GM21526 (cell line): ENCODE results near the gene ZNF222.
A peak's percentile ranks its signal among the peaks of the same experiment; 100 is the strongest.

ENCODE experiments used
- ATAC-seq: cut with Tn5 transposase; IDR thresholded peaks from one replicate; pipeline ENCODE4 v1.9.1; 2021; ENCODE audit warnings: moderate library complexity; ENCODE audit not compliant: unreplicated experiment, low FRiP score

Gene ZNF222

GRCh38 chr19:44025217-44025936 lies at the start of gene ZNF222:
Gene ZNF222, plus strand, starts transcription at chr19:44025379. Its CDS starts 58 bp downstream, at chr19:44025437.
- ATAC-seq, result peak; percentile 96

DNA sequence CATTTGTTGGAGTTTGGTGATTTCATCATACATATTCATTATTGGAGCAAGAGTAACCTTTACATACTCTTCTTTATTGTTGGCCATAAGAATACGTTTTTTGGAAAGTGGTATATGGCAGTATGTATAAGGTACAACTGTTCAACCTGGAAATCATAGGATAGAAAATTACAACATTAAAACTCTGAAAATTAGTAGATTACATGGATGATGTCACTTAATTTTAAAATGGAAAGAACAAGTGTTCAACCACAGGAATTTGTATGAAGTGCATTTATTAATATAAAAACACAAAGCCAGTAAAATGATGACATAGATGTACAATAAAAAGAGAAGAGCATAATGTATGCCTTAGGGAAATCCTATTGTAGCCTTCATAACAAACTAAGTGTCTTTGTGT lies 48.4 kb upstream of the ZNF222 start:
- no peak for ATAC-seq

DNA sequence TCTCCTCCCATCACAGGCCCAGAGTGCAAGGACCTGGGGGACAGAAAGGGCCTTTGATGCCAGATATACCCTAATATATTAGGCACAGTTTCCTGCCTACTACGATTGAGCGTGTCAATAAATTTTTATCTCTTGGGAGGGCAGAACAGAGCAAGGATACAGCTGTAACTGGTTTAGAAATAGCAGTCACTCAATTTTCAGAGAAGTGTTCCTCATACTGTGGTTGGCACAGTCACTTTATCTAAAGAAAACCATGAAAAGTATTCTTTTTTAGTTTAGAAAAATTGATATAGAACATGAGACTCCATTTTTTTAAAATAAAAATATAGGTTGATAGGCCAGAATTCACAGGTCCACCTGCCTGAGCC lies 41.7 kb upstream of the ZNF222 start:
- ATAC-seq, result no peak

GRCh38 chr19:43983912-43984686 lies 41.1 kb upstream of the ZNF222 start, which contains the start of gene ZNF155:
Gene ZNF155, plus strand, starts transcription at chr19:43984188. Its CDS starts 4,356 bp downstream, at chr19:43988544.
- peak; percentile 78 for ATAC-seq

DNA sequence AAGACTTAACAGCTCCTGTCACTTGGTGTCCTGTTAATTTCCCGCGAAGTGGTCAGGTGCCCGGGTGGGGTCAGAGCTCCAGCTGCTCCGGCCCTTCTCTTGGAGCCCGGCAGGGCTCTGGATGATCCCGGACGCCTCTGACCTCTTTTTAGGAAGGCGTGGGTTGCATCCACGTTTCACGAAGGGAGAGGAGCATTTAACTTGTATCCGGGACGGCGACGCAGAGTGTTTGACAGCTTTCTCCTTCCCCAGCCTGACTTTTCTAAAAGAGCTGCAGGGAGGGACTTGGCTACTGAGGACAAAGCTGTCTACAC lies 40.5 kb upstream of the ZNF222 start:
- ATAC-seq, result peak; percentile 20

- ATAC-seq, result no peak
These were observed 27.4 kb upstream of the ZNF222 start for GRCh38 chr19:43997631-43998290.

DNA sequence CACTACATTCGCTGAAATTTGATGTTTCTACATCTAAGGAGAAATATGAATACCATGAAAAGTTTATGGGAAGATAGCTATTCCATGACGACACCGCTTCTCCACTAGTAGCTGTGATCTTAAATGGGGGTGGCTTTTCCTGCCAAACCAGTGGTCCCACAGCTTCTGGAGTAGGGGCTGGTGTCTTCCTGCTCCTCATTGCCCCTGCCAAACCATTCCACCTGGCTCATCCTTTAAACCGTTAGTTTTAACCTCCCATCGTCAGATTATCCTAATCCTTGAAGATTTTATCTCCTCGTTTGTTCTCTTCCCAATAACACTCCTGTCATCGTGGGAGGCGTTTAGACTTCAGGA lies 23.0 kb upstream of the ZNF222 start:
- ATAC-seq, result no peak

DNA sequence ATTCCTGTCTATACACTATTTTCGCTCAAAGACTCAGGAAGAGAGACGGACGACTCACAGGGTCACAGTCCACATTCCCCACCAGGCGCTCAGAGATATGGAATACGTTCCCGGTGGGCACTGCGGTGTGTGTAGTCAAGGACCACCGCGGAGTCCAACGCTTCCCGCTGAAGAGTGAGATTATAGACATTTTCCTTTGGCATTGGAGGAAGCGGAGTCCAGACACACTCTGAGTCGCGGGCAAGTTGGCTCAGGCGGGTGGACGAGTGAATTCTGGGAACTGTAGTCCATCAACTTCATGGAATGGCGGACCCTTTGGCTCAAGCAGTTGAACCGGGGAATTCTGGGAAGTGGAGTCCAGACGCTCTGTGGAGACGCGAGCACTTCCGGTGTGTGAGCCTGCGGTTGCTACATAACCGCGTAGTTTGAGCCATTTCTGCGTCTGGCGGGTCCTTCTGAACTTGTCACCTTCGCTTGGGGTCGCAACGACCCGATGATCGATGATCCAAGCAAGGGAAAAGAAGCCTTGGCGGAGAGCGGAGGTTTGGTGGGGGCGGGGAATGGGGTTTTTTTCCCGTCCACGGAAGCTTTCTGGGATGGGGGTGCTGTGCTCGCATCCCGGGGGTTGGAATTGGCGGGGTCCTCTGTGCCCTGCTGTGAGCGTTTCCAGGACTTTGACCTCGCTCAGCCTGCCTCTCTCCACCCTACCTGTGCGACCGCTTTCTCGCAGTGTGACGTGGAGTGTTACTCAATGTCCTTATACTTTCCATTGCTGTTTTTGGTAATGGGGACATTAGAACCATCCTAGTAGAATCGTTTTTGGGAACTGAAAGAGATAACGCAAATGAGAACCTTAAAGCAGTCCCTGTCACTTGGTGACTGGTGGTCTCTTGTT lies 22.4 kb upstream of the ZNF222 start, which contains the start of gene ZNF230:
ZNF230 (plus strand) TSS at position 392 of the 895 bp plus-strand sequence. CDS start 4,122 bp downstream, outside the sequence.
- ATAC-seq, result peak; percentile 87

- ATAC-seq, result peak; percentile 19
These were observed 21.6 kb upstream of the ZNF222 start for GRCh38 chr19:44003461-44004009.

DNA sequence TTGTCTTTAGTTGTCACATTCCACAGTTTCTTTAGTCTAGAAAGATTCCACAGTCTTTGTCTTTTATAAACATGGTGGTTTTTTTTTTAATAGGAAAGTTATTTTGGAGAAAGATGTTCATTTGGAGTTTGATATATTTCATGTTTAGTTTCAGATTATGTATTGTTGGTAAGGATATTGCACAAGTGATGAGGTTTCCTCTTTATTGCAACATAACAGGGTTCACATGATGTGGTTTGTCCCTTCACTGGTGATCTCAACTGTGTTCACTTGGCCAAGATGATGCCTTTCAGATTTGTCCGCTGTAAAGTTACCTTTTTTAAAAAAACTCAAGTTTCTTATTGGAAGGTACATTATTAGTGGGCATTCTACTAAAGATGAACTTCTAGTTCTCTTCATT lies 19.2 kb upstream of the ZNF222 start:
- ATAC-seq, result no peak

DNA sequence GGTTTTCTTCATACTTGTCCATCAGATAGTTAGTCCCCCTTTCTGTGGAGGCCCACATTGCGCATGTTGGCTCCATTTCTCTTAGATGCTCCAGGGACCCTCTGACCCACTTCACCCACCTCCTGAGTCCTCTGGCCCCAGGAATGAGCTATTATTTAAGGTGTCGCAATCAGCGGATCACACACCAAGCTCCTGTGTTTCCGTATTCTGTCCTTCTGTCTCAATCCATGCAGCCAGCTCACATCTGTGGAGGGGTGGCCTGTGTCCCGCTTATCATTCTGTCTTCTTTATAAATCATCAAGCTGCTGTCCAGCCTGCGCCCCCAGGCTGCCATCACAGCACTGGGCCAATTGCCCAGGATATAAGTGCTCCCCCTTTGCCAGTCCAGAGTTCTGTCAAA lies 17.7 kb upstream of the ZNF222 start:
- no peak for ATAC-seq

GRCh38 chr19:44010468-44010867 lies 14.7 kb upstream of the ZNF222 start:
- no peak for ATAC-seq

DNA sequence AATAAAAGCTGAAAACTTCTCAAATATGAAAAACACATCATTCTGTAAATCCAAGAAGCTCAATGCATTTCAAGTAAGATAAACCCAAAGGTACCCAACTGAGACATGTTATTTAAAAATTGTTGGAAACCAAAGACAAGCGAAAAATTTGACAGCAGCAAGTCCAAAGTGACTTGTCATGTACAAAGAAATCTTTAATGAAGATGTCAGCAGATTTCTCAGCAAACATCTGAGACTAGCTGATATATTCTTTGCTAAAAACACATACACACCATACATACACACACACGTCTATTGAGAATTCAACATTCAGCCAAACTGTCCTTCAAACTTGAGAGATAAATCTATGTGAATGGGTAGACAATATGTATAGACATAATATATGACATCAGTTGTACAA lies 5.7 kb upstream of the ZNF222 start:
- ATAC-seq, result no peak

- ATAC-seq, result no peak
These were observed 4.0 kb upstream of the ZNF222 start for GRCh38 chr19:44021221-44021620.

GRCh38 chr19:44024900-44025216 lies 321 bp upstream of the ZNF222 start:
- no peak for ATAC-seq

DNA sequence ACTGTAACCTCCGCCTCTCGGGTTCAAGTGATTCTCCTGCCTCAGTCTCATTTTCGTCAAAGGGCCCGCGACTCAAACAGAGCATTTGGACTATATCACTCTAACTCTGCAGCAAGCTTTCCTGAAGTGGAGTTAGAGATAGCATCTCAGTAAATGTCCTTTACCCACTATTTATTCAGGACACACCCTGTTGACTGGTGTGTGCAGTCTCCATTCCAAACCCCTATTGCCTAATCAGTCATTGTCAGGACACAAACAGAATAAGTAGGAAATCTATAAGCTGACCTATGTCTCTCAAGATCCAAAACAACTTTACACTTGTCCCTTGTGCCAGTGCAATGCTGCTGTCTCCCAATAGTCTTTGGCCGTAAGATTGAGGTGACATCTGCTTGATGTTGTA lies 1.4 kb downstream of the ZNF222 start:
- no peak for ATAC-seq

DNA sequence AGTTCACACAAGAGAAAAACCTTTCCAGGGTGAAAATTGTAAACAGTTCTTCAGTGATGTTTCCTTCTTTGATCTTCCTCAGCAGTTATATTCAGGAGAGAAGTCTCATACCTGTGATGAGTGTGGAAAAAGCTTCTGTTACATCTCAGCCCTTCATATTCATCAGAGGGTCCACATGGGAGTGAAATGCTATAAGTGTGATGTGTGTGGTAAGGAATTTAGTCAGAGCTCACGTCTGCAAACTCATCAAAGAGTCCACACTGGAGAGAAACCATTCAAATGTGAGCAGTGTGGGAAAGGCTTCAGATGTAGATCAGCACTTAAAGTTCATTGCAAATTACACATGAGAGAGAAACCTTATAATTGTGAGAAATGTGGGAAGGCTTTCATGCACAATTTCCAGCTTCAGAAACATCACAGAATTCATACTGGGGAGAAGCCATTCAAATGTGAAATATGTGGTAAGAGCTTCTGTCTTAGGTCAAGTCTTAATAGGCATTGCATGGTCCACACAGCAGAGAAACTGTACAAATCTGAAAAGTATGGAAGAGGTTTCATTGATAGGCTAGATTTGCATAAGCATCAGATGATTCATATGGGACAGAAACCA lies 6.9 kb downstream of the ZNF222 start:
- ATAC-seq, result no peak

GRCh38 chr19:44042147-44042546 lies 17.0 kb downstream of the ZNF222 start:
- no peak for ATAC-seq

GRCh38 chr19:44050740-44051649 lies 25.8 kb downstream of the ZNF222 start:
- ATAC-seq, result no peak
